ENCODE data around the gene ZDHHC11B. TPM values are rescaled to one million over a fixed set of nuclear protein-coding genes. Genes with fewer than 3 reads are reported as not detected.

The ZDHHC11B gene
- polyA plus RNA-seq, 1 donor from 2014 or later = 9.9 TPM

GRCh38 chr5:760363-761058, 24.0 kb downstream of the ZDHHC11B start:
- Histone ChIP-seq H3K36me3 (ENCODE audit: insufficient read depth, low read length) (peaks cover 13% of the 10 kb centered on the region), H2AFZ (ENCODE audit: low read depth, low read length) (no peak overlapping the region), H3K4me3 (ENCODE audit: low read length) (no peak overlapping the region), H3K79me2 (replicated peaks; ENCODE audit: insufficient read depth, low read length) (no peaks in the 10 kb centered on the region), H3F3A (ENCODE audit: insufficient read depth, low read length, poor library complexity, severe bottlenecking) (no peaks in the 10 kb centered on the region), H3K4me2 (ENCODE audit: low read length) (no peak overlapping the region), H4K20me1 (ENCODE audit: insufficient read depth) (no peaks in the 10 kb centered on the region), H3K9me3 (ENCODE audit: low read length) (no peaks in the 10 kb centered on the region), H3K9ac (ENCODE audit: low read length) (no peak overlapping the region), H3K27me3 (ENCODE audit: insufficient read depth, low read depth, low read length) (no peaks in the 10 kb centered on the region), H3K27ac (ENCODE audit: low read length) (no peak overlapping the region), H3K9me2 (ENCODE audit: insufficient read depth, low read length) (no peaks in the 10 kb centered on the region)
- TF ChIP-seq EP300 (conservative IDR thresholded peaks at IDR 0.05; ENCODE audit: poor library complexity, severe bottlenecking) (no peak), RAD21 (conservative IDR thresholded peaks at IDR 0.05) (no peak), SMC3 (conservative IDR thresholded peaks at IDR 0.05; ENCODE audit: poor library complexity) (no peak), POLR2AphosphoS5 (IDR thresholded peaks at IDR 0.05) (no peak), TAF1 (IDR thresholded peaks at IDR 0.05; ENCODE audit: low read depth) (no peak)

GRCh38 chr5:759781-760362, 24.7 kb downstream of the ZDHHC11B start:
- Histone ChIP-seq H3K79me2 (replicated peaks; ENCODE audit: insufficient read depth, low read length) (no peaks in the 10 kb centered on the region), H3F3A (ENCODE audit: insufficient read depth, low read length, poor library complexity, severe bottlenecking) (no peaks in the 10 kb centered on the region), H3K4me3 (ENCODE audit: low read length) (no peak overlapping the region), H3K9me2 (ENCODE audit: insufficient read depth, low read length) (no peaks in the 10 kb centered on the region), H3K27me3 (ENCODE audit: insufficient read depth, low read depth, low read length) (no peaks in the 10 kb centered on the region), H3K36me3 (ENCODE audit: insufficient read depth, low read length) (peaks cover 13% of the 10 kb centered on the region), H3K9ac (ENCODE audit: low read length) (no peak overlapping the region), H3K4me2 (ENCODE audit: low read length) (no peak overlapping the region), H3K27ac (ENCODE audit: low read length) (no peak overlapping the region), H2AFZ (ENCODE audit: low read depth, low read length) (no peak overlapping the region), H4K20me1 (ENCODE audit: insufficient read depth) (no peaks in the 10 kb centered on the region), H3K9me3 (ENCODE audit: low read length) (no peaks in the 10 kb centered on the region)
- TF ChIP-seq EZH2 (IDR thresholded peaks at IDR 0.05; ENCODE audit: borderline replicate concordance, insufficient read depth, low read length, poor library complexity, severe bottlenecking) (no peak), RAD21 (conservative IDR thresholded peaks at IDR 0.05) (no peak), CTCF (IDR thresholded peaks at IDR 0.05; ENCODE audit: poor library complexity, severe bottlenecking) (no peak), POLR2AphosphoS5 (IDR thresholded peaks at IDR 0.05) (no peak), REST (IDR thresholded peaks at IDR 0.05; ENCODE audit: borderline replicate concordance) (no peak), TAF1 (IDR thresholded peaks at IDR 0.05; ENCODE audit: low read depth) (no peak), SMC3 (conservative IDR thresholded peaks at IDR 0.05; ENCODE audit: poor library complexity) (no peak), EP300 (conservative IDR thresholded peaks at IDR 0.05; ENCODE audit: poor library complexity, severe bottlenecking) (no peak)
